Mesodermal cell (in vitro differentiated cells): ENCODE measurements around the gene CNPY4.

Source experiments
- H3K27ac ChIP-seq: 2 replicates; pipeline ENCODE4 v1.7.0; 2013; ENCODE audit warnings: mild to moderate bottlenecking, low read depth, low read length, moderate library complexity; ENCODE audit not compliant: severe bottlenecking
- H3K36me3 ChIP-seq: 2 replicates; pipeline ENCODE4 v1.7.1; 2013; ENCODE audit warnings: mild to moderate bottlenecking, low read length, moderate library complexity; ENCODE audit not compliant: control insufficient read depth, insufficient read depth
- H3K4me1 ChIP-seq: one replicate; pipeline ENCODE4 v1.7.1; 2013; ENCODE audit warnings: mild to moderate bottlenecking, low read length; ENCODE audit not compliant: insufficient read depth, control insufficient read depth, poor library complexity, severe bottlenecking
- H3K4me3 ChIP-seq: 2 replicates; pipeline ENCODE4 v1.7.0; 2013; ENCODE audit warnings: low read length, control low read depth, mild to moderate bottlenecking; ENCODE audit not compliant: insufficient read depth, poor library complexity, severe bottlenecking; ENCODE audit errors: extremely low read depth
- H3K9me3 ChIP-seq: 2 replicates; pipeline ENCODE4 v1.7.1; 2013; ENCODE audit warnings: mild to moderate bottlenecking, low read length, moderate library complexity; ENCODE audit not compliant: control insufficient read depth
- WGBS, 2 experiments: methylation state at CpG; one replicate each; pipeline ENCODE4 v1.1.5; 2013; ENCODE audit warnings: missing lambda C conversion rate in 2 of 2; ENCODE audit not compliant: insufficient coverage in 2 of 2; 5-methylcytosine and 5-hydroxymethylcytosine counted together

The CNPY4 gene

GRCh38 chr7:100170101-100170897 lies 50.9 kb downstream of the CNPY4 start:
- Histone ChIP-seq H3K4me1 (peaks cover 18% of the 10 kb centered on the region), H3K9me3 (no peaks in the 10 kb centered on the region), H3K36me3 (peaks cover 16% of the 10 kb centered on the region), H3K4me3 (no peak overlapping the region), H3K27ac (no peak overlapping the region)
- whole genome bisulfite sequencing, 2 experiments: 78 to 80% methylated on average over 3 to 4 of the region's 11 CpGs

- WGBS, 2 experiments: 9 to 10% methylated on average over 30 to 35 of the region's 61 CpGs
Observed at GRCh38 chr7:100171087-100171681, 51.8 kb downstream of the CNPY4 start.

GRCh38 chr7:100171840-100172239 lies 52.4 kb downstream of the CNPY4 start:
- H3K9me3 ChIP-seq: no peaks in the 10 kb centered on the region
- WGBS, 2 experiments: 35 to 43% methylated on average over 16 to 17 of the region's 22 CpGs
- H3K36me3 ChIP-seq: peaks cover 20% of the 10 kb centered on the region
- peak overlapping the region; percentile 8 for H3K4me3 ChIP-seq
- H3K27ac ChIP-seq: no peak overlapping the region
- peaks cover 17% of the 10 kb centered on the region for H3K4me1 ChIP-seq

More at GRCh38 chr7:100171087-100171681, 51.8 kb downstream of the CNPY4 start:
- Histone ChIP-seq H3K27ac (no peak overlapping the region), H3K4me1 (peaks cover 18% of the 10 kb centered on the region), H3K4me3 (peak overlapping the region; percentile 25), H3K9me3 (no peaks in the 10 kb centered on the region), H3K36me3 (peaks cover 20% of the 10 kb centered on the region)

GRCh38 chr7:100173806-100174495 lies 54.5 kb downstream of the CNPY4 start:
- Histone ChIP-seq H3K27ac (no peak overlapping the region), H3K4me1 (no peaks in the 10 kb centered on the region), H3K9me3 (no peaks in the 10 kb centered on the region), H3K4me3 (no peak overlapping the region), H3K36me3 (peaks cover 20% of the 10 kb centered on the region)
- 95% methylated on average over 9 to 10 of the region's 11 CpGs for WGBS, 2 experiments

GRCh38 chr7:100174582-100174981 lies 55.1 kb downstream of the CNPY4 start:
- Histone ChIP-seq H3K36me3 (peaks cover 20% of the 10 kb centered on the region), H3K9me3 (no peaks in the 10 kb centered on the region), H3K27ac (no peak overlapping the region), H3K4me1 (no peaks in the 10 kb centered on the region), H3K4me3 (no peak overlapping the region)
- 89 to 94% methylated on average over 1 to 2 of the region's 5 CpGs for WGBS, 2 experiments
